C4-2B (cell line): ENCODE measurements around the gene DRG2.

Source experiments
- H3K27ac ChIP-seq: fragments of 450-650 bp; 2 replicates; pipeline ENCODE4 v1.5.1; 2017
- ZFX ChIP-seq: fragments of 450-650 bp; IDR thresholded peaks from 2 replicates; pipeline ENCODE4 v1.6.1; 2017
- TF ChIP-seq, protein P1 (sequence below): fragments of 450-650 bp; conservative IDR thresholded peaks from 2 replicates; pipeline ENCODE4 v1.5.1; 2017; ENCODE audit warnings: mild to moderate bottlenecking

Gene DRG2

DNA sequence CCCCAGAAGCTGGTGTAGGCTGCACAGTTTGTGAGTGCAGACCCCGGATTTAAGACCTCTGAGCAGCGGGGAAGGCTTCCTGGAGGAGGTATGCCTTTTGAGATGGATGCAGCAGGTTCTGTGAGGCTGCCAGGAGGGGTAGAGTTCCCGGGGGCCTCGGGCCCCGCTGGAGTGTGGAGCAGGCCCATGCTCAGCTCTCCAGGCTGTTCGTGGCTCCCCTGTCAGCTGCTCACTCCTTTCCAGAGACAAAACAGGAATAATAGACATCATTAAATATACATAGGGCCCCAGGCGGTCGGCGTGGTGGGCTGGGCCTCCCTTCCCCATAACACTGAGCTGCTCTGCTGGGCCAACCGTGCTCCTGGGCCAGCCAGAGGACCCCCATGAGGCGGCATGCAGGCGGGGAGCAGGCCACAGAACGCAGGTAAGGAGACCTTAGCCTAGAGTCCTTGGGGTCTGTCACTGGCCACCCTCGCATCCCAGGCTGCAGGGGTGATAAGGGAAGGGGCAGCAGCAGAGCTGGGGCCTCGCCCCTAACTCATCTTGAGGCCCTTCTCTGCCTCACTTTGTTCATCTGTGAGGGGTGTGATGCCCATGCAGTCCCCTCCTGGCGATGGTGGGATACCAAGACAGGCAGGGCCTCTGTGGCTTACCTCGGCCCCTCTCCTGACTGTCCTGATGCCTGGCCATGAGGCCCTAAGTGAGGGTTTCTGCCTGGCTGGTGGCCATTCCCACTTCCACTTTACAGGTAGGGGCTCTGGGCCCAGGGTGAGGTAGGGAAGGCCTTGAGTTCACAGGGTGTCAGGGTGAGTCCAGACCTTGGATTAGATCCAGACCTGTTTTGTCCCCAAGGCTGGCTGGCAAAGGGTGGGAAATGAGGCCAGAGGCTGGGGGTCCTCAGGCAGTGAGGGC is 20.9 kb downstream of the DRG2 start, which contains the start of gene MYO15A:
Gene MYO15A, plus strand, starts transcription at position 356 of the 912 bp plus-strand sequence. CDS start 10,045 bp downstream, outside the sequence.
- TF ChIP-seq, protein P1, sequence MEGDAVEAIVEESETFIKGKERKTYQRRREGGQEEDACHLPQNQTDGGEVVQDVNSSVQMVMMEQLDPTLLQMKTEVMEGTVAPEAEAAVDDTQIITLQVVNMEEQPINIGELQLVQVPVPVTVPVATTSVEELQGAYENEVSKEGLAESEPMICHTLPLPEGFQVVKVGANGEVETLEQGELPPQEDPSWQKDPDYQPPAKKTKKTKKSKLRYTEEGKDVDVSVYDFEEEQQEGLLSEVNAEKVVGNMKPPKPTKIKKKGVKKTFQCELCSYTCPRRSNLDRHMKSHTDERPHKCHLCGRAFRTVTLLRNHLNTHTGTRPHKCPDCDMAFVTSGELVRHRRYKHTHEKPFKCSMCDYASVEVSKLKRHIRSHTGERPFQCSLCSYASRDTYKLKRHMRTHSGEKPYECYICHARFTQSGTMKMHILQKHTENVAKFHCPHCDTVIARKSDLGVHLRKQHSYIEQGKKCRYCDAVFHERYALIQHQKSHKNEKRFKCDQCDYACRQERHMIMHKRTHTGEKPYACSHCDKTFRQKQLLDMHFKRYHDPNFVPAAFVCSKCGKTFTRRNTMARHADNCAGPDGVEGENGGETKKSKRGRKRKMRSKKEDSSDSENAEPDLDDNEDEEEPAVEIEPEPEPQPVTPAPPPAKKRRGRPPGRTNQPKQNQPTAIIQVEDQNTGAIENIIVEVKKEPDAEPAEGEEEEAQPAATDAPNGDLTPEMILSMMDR, result no peak
- TF ChIP-seq ZFX, result no peak
- no peak within 1 kb of the TSS for H3K27ac ChIP-seq

DNA sequence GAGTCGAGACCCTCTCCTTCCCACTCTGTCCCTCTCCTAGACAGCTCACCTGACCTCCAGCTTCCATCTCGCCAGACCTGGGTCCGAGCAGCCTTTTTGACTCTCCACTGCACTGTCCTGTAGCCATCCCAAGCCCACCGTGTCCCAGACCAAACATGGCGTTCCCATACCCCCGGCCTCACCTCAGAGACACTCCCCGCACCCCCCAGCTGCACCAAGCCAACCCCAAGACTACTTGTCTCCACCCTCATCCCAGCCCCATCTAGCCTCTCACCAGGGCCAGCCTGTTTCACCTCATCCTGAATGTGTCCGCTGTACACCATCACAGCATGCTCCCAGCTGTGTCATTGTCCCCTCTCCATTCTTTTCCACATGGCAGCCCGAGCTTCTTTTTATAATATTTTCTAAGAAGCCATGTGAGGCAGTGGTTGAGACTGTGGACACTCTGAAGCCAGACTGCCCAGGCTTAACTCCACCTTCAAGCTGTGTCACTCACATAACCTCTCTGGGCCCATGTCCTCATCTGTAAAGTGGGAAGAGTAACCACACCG is 22.3 kb downstream of the DRG2 start:
- TF ChIP-seq, protein P1, result no peak
- TF ChIP-seq ZFX, result no peak
- no peak overlapping the region for H3K27ac ChIP-seq

DNA sequence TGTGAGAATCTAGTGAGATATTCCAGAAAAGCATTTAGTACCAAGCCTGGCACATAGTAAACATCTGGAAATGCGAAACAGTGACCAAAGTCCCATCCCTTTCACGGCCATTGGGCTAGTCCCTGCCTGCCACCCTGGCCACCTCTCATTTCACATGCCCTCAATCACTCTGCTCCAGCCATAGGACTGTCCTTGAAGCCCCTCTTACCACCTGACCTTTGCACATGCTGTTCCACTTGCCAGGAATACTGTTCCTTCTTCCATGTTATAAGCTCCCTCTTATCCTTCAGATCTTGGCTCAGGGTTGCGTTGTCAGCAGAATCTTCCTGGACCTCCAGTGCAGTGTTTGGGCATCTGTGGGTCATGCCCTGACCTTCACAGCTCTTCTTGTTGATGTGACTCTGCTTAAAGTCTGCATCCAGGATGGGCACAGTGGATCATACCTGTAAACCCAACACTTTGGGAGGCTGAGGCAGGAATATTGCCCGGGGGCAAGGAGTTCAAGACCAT is 22.9 kb downstream of the DRG2 start:
- no peak overlapping the region for H3K27ac ChIP-seq
- TF ChIP-seq ZFX, result no peak
- TF ChIP-seq, protein P1, result no peak

DNA sequence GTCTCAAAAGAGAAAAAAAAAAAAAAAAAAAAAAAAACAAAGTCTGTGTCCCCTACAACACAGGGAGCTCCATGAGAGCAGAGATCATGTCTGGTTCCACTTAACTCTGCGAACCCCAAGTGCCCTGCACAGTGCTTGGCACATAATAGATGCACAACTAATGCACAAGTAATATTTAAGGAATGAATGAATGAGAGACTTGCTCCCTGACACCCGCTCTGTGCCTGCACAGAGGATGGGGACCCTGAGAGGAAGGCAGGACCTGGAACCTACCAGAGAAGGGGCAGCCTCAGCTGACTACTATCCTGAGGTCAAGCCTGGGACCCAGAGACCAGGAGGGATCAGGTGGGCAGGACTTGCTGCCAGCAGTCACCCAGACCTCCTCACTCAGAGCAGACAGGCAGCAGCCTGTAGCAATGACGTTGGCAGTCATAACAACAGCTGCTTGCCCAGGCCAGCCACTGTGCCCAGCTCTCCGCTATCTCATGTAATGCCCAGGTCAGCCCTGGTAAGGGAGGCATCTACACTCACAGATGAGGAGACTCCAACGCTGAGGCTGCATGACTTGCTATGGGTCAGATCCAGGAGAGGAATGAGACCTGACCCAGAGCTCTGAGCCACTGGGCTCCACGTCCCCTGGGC is 23.7 kb downstream of the DRG2 start:
- TF ChIP-seq, protein P1, result no peak
- TF ChIP-seq ZFX, result no peak
- no peak overlapping the region for H3K27ac ChIP-seq

DNA sequence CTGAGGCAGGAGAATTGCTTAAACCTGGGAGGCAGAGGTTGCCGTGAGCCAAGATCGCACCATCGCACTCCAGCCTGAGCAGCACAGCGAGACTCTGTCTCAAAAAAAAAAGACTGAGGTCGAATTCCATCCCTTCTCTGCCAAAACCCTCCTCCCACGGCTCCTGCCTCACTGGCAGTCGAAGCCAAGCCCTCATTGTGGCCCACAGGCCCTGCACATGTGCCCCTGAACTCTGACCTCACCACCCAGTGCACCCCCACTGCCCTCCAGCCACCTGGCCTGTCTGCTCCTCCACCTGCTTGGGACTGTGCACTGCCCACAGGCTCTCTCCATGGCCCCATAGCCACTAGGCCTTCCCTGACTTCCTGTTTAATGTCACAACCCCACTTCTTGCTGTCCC is 27.8 kb downstream of the DRG2 start:
- no peak for TF ChIP-seq ZFX
- TF ChIP-seq, protein P1, result no peak
- H3K27ac ChIP-seq, result no peak overlapping the region

DNA sequence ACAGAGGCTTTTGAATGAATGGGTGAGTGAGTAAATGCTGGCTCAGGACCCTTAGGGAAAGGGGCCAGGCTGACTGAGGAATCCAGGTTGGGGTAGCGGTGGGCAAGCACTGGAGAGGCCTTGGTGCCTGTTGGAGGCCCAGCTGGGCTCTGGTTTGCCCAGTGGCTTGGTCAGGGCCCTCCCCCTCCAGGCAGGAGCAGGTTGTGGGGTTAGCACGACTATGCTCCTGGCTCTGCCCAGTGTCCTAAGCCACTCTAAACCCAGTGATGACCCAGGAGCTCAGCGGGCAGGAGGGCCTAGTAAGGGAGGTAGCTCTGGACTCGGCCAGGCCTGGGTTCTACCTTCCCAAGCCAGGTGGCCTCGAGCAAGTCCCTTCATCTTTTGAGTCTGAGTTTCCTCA is 28.3 kb downstream of the DRG2 start:
- no peak overlapping the region for H3K27ac ChIP-seq
- TF ChIP-seq, protein P1, result no peak
- TF ChIP-seq ZFX, result no peak

DNA sequence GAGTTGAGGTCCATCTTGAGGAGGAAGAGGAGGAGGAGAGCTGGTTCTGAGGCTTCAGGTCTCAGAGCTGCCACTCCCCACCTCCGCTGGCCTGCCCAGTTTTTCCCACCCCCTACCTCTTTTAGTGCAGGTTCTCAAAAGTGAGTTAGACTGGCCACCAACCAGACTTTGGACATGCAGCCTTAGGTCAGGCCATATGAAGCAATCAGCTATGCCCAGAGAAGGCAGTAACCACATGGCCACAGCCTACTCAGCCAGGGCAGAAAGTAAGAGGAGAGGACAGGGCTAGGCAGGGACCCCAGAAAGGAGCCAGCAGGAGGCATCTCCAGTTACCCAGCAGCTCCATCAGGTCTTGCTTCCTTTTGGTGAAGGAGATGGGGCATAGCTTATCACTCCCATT is 29.8 kb downstream of the DRG2 start:
- no peak for TF ChIP-seq ZFX
- TF ChIP-seq, protein P1, result no peak
- no peak overlapping the region for H3K27ac ChIP-seq
